Mammary microvascular endothelial cell (primary cell): ENCODE data around the gene FMR1NB. TPM values are rescaled to one million over a fixed set of nuclear protein-coding genes. Genes with fewer than 3 reads are reported as not detected.

Source experiments
- total RNA-seq: library from RNA; depleted of rRNA; stranded (reverse); fragments of >200 nt; gene quantifications from 2 replicates; pipeline ENCODE4 v1.2.3, GENCODE V29; 2015

FMR1NB gene, protein sequence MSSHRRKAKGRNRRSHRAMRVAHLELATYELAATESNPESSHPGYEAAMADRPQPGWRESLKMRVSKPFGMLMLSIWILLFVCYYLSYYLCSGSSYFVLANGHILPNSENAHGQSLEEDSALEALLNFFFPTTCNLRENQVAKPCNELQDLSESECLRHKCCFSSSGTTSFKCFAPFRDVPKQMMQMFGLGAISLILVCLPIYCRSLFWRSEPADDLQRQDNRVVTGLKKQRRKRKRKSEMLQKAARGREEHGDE
- total RNA-seq = not detected in 2 replicates

GRCh38 chrX:147981038-147981752 is at the start of gene FMR1NB:
Gene FMR1NB, plus strand, starts transcription at chrX:147981337. Its CDS starts 66 bp downstream, at chrX:147981403.

Other genes with a start within 250 kb of the FMR1NB start
- 12.1 and 12.8 TPM in 2 replicates for gene FMR1, start 69.4 kb upstream of the FMR1NB start, total RNA-seq